ENCODE data around the gene GYG2. TPM values are rescaled to one million over a fixed set of nuclear protein-coding genes. Genes with fewer than 3 reads are reported as not detected.

GYG2 gene
- total and polyA plus RNA-seq, 2 of the 8 experiments (the other 6 are each of a cell fraction or from before 2014, with no cell fraction given) = 52.8 to 65.3 TPM

GRCh38 chrX:2793752-2794151 lies 35.0 kb upstream of the GYG2 start (continued):
- no peak for TF ChIP-seq SP4 (IDR thresholded peaks at IDR 0.05; ENCODE audit: low read length)
- TF ChIP-seq MAFK (IDR thresholded peaks at IDR 0.05; ENCODE audit: low read depth, low read length) = no peak
- TF ChIP-seq SIX5 (IDR thresholded peaks at IDR 0.05; ENCODE audit: low read depth, low read length) = no peak
- no peak for TF ChIP-seq E2F6 (IDR thresholded peaks at IDR 0.05)
